ENCODE measurements around the gene SARDH.

SARDH gene, protein sequence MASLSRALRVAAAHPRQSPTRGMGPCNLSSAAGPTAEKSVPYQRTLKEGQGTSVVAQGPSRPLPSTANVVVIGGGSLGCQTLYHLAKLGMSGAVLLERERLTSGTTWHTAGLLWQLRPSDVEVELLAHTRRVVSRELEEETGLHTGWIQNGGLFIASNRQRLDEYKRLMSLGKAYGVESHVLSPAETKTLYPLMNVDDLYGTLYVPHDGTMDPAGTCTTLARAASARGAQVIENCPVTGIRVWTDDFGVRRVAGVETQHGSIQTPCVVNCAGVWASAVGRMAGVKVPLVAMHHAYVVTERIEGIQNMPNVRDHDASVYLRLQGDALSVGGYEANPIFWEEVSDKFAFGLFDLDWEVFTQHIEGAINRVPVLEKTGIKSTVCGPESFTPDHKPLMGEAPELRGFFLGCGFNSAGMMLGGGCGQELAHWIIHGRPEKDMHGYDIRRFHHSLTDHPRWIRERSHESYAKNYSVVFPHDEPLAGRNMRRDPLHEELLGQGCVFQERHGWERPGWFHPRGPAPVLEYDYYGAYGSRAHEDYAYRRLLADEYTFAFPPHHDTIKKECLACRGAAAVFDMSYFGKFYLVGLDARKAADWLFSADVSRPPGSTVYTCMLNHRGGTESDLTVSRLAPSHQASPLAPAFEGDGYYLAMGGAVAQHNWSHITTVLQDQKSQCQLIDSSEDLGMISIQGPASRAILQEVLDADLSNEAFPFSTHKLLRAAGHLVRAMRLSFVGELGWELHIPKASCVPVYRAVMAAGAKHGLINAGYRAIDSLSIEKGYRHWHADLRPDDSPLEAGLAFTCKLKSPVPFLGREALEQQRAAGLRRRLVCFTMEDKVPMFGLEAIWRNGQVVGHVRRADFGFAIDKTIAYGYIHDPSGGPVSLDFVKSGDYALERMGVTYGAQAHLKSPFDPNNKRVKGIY

DNA sequence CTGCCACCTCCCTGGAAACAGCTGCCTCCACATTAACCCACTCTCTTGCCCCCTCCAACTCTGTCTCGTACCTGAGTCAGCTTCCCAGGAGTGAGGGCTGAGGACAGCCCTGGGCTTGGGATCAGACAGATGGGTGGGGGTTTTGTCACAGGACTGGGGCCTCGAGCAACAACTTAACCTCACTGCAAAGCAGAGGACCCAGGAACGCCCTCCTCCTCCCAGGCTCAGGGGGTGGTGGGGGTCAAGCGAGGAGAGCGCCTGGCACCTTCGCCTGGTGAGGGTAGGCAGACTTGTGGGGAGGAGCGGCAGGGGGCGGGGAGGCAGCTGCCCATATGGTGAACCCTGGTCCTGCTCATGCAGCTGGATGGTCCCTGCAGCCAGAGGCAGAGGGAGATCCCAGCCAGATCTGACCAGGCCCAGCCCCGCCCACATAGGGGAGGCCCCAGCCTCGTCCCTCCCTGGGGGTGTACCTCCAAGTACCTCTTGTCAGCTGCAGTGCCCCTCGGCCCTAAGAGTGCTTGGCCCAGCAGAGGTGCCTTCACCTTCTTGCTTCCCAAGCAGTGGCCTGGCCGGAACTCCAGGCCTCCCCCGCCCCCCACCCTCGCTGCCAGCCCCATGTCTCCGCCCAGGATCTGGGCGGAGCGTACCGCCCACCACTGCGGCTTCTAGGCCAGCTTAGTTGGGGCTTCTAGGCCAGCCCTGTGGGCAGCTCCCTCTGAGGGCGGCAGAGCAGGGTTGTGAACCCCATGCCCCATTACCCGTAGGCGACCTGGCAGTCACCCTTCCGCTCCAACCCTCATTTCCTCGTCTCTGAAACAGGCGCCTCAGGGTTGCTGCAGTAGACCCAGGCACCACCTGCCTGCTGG lies at the start of gene SARDH:
Gene SARDH, minus strand, starts transcription at position 579 of the 866 bp plus-strand sequence. CDS start 4,179 bp downstream, outside the sequence.
- DNase-seq = no peak
- in situ Hi-C loops (cut with HindIII; ENCODE audit: low pct_ligation_motif_present, low pct_unique_long_range_greater_than_20kb, low sequenced_read_pairs) = no loop called here

DNA sequence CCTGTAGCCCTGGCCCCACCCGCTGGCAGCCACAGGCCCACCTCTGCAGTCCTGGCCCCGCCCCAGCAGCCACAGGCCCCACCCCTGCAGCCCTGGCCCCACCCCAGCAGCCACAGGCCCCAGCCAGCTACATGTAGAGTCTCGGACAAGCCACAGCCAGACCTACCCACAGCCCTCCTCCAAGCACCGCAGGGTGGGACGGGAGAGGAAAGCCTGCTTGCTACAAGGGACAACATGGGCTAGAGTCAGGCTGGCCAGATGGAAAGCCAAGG lies 49.5 kb upstream of the SARDH start:
- DNase-seq = peak; percentile 2
- in situ Hi-C loops (cut with HindIII; ENCODE audit: low pct_ligation_motif_present, low pct_unique_long_range_greater_than_20kb, low sequenced_read_pairs) = loop anchor here (25.0 kb wide), 1 partner anchor 200 kb away; the partner anchor contains the start of gene VAV2

DNA sequence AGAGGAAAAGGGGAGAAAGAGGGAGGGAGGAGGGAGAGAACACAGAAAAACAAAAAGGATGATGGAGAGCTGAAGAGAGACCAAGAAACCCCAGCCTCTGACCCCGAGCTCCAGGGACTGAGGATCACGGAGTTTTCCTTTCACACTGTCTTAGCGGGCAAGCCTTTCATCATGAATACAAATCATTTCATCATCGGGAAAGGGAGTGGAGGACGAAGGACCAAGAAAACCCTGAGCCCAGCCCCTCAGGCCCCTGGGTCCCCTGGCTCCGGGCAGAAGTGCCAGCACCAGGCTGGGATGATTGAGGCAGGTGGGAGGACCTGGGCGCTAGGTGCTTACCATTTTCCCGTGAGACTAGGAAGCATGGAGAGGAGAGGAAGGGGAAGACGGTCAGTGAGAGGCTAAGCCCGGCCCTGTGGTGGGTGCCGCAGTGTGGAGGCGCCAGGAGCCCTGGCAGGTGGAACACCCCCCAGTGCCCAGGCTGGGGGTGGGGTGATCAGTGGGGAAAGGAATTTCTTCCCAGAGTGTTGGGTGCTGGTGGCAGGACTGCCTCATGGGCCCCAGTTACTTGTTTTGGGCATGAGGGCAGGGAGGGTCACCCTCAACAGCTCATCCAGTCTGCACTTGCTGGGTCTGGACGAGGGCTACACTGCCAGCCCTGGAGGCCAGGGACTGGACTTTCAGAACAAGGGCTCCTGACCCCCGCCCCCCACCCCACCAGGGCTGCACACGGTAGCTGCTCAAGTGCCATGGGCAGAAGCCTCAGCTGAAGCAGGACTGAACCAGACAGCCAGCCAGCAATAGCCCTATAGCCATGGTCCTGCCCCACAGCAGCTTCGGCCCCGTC lies 49.0 kb upstream of the SARDH start:
- in situ Hi-C loops (cut with HindIII; ENCODE audit: low pct_ligation_motif_present, low pct_unique_long_range_greater_than_20kb, low sequenced_read_pairs) = loop anchor here (25.0 kb wide), 1 partner anchor 200 kb away; the partner anchor contains the start of gene VAV2
- DNase-seq = no peak

DNA sequence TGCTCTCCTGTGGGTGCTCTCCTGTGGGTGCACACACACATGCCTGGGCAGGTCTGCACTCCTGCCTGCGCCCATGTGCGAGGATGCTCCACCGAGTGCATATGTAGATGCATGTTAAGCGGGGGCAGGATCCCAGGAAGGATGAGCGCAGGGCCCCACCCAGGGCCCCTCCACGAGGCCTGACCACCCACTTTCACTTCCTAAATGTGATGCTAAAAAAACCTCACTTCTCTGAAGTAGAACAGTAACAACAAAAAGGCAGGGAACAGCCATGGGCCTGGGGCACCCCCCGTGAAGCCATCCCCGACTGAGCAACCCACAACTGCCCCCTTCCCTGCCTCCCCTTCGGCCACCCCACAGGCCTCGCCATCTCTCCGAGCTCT lies 48.2 kb upstream of the SARDH start:
- no peak for DNase-seq
- in situ Hi-C loops (cut with HindIII; ENCODE audit: low pct_ligation_motif_present, low pct_unique_long_range_greater_than_20kb, low sequenced_read_pairs) = loop anchor here (25.0 kb wide), 1 partner anchor 201 kb away; the partner anchor contains the start of gene VAV2

DNA sequence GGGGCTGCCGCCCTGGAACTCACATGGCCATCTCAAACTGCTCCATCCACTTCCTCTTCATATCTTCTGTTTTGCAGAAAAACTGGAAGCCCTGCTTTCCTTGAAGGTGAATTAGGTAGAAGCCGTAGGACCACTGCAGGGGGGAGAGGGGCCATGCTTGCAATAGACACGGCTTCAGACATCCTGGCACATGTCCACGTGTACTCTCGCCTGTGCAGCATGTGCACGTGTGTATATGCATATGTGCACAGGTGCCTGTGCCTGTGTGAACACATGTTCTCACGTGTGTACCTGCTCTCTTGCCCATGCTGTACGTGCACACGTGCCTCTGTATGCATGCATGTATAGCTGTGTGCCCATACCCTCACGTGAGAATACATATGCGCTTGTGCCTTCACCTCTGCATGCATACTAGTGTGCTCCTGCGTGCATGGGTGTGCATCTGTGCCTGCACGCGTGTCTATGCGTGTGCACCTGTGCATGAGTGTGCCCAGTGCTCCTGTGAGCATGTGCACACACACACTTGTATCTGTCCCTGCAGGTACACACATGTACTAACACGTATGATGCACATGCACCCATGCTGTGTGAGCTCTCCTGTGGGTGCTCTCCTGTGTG lies 47.7 kb upstream of the SARDH start:
- in situ Hi-C loops (cut with HindIII; ENCODE audit: low pct_ligation_motif_present, low pct_unique_long_range_greater_than_20kb, low sequenced_read_pairs) = loop anchor here (25.0 kb wide), 1 partner anchor 201 kb away; the partner anchor contains the start of gene VAV2

DNA sequence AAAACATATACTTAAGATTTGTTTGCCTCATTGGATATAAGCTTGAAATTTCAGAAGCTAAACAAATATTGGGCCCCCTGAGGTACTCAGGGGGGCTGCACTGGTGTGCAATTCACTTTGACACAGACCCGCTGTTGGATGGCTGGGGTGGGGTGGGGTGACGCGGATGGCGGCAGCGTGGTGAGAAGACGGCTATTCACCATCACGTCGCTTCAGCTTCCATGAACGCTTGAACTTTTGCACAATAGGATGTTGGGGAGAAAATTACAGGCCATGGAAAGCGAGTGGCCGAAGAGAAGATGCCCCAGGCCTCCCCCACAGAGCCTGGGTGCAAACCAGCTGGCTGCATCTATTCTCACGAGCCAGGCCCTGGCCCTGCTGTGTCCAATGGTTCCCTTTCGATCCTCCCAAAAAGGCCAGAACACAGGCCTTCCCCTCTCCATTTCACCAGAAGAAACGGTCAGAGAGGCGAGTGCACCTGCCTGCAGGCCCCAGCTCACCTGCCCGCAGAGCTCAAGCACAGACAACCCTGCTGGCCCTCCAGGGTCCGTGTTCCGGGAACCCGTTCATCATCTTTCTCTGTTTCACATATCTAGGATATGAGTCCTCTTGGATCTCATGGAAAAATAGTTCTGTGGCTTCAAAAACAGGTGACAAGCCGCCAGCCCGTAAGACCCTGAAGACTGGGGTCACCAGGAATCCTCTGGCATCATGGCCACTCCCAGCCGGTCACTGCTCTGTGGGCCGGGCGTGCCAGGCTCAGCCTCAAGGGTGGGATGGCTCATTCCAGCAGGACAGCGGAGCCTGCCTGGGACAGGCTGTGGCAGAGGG lies 46.8 kb upstream of the SARDH start:
- in situ Hi-C loops (cut with HindIII; ENCODE audit: low pct_ligation_motif_present, low pct_unique_long_range_greater_than_20kb, low sequenced_read_pairs) = loop anchor here (25.0 kb wide), 1 partner anchor 202 kb away; the partner anchor contains the start of gene VAV2
- DNase-seq = no peak

More for the DNA sequence above, 47.7 kb upstream of the SARDH start:
- DNase-seq = no peak

DNA sequence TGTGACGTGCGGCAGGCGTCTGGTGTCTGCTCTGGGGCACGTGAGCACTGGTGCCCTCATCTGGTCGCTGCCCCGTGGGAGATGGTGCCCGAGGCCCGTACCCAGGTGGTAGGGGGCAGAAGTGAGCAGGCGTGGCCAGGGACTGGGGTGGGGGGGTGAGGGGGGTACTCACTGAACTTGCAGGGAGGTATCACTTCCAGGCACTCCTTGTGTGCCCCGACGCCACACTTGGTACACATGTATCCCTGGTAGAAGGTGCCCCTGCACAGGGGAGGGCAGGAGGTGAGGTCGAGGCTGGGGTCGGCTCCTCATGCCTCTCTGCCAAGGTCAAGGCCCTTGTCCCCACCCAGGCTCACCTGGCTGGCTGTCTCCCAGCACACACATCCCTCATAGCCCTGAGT lies 45.2 kb upstream of the SARDH start:
- in situ Hi-C loops (cut with HindIII; ENCODE audit: low pct_ligation_motif_present, low pct_unique_long_range_greater_than_20kb, low sequenced_read_pairs) = loop anchor here (25.0 kb wide), 1 partner anchor 204 kb away; the partner anchor contains the start of gene VAV2
- DNase-seq = no peak

DNA sequence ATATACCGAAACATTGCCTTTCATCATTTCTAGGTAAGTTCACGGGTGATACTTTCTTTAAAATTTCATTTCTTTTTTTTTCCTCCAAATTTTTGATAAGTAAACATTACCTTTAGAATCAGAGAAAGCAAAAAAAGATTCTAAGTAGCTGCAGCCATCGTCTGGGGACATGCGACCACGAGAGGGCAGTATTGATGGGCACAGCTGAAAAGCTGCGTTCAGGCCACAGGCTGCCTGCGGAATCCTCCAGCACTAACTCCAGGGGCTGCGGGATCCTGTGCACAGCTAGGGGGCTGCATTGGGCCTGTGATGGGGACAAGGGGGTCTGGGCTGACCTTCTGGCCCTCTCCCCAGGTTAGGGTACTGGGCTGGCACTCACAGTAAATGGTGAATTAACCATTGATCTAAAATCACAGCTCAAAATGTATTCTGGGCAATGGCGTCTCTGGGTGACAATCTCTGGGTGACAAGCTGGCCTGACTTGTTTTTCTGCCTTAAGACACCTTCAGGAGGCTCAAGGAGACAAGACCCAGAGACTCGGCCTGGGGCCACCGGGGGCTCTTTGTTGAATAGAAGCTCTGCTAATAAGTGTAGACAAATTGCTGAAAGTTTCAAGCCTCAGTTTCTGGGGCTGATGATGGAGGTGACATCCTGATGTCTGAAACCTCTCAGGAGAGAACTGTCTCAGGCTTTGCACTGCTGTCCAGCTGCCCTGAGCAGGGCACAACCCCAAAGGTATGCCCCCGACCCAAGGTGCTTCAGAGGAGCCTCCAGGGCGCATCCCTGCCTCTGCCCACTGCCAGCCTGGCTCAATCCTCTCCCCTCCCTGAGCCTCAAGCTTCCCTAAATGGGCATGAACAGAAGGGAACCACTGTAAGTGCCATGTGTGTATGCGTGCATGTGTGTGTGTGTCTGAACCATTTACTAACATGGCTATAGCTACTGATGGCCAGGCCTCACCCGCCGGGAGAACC lies 44.3 kb upstream of the SARDH start:
- peak; percentile 51 for DNase-seq
- in situ Hi-C loops (cut with HindIII; ENCODE audit: low pct_ligation_motif_present, low pct_unique_long_range_greater_than_20kb, low sequenced_read_pairs) = loop anchor here (25.0 kb wide), 1 partner anchor 205 kb away; the partner anchor contains the start of gene VAV2

DNA sequence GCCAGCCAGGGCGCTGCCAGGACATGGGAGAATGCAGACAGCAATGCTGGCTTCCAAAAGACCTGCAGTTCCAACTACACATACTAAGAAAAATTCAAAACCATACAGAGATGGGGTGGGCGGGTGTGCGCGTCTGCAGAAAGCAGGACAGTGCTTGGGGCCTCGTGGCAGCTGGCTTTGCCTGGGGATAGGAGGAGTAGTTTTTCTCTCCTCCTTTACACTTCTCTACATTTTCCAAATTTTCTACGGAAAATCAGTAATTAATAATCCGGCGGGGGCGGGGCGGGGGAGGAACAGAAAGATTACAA lies 43.6 kb upstream of the SARDH start:
- in situ Hi-C loops (cut with HindIII; ENCODE audit: low pct_ligation_motif_present, low pct_unique_long_range_greater_than_20kb, low sequenced_read_pairs) = loop anchor here (25.0 kb wide), 1 partner anchor 206 kb away; the partner anchor contains the start of gene VAV2
- no peak for DNase-seq

DNA sequence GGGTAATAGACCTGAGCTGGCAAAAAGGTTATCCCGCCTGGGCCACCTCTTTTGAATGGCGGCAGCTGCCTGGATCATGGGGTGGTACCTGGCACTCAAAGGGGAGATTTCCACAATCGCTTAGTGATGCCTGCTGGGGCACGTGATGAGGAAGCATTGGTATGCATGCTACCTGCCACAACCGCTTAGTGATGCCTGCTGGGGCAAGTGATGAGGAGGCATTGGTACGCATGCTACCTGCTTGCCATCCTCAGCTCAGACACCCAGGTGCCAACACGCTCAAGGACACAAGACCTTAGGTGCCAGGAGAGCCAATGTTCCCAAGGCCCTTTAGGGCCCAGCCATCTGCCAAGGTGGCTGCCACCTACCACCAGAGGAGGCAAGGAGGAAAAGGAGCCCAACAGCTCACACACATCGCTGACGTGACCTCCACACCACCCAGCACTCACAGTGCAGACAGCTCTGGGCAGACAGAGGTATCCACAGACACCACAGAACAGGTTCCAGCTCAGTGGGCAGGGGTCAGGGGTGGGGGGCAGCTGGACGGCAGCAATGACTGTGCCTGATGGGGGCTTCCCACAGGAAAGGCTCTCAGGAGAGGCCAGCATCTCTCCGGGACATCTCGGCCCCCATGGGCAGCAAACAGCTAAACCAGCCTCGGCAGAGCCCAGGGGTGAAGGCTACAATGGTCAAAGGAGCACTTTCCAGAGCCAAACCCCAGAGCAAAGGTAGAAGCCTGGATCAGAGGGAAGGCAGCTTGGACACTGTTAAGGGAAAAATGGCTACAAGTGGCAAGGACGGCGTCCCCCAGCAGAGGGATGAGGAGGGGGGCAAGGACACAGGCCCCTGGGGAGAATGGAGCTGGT lies 43.0 kb upstream of the SARDH start:
- no peak for DNase-seq
- in situ Hi-C loops (cut with HindIII; ENCODE audit: low pct_ligation_motif_present, low pct_unique_long_range_greater_than_20kb, low sequenced_read_pairs) = loop anchor here (25.0 kb wide), 1 partner anchor 206 kb away; the partner anchor contains the start of gene VAV2

DNA sequence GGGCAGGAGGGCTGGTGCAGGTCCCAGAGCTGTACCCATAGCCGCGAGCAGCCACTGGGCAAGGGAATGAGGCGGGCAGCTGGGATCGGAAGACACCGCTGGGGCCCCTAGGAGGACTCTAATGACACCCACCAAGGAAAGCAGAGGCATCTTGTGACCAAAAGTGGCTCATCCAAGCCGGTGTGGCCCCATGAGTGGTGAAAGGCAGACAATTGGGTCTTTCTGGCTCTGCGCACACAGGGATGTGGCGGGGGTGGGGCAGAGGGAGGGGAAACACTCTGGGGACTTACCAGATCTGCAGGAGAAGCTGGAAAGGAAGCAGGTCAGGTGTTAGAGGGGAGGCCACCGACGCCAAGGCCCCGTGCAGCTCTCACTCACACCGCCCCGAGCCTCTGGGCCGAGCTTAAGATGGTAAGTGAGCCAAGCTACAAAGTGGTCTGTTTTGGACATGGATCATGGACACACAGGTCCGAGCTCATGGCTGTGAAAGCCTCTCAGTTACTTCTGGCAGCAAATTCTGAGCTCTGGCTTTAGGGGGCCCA lies 42.3 kb upstream of the SARDH start:
- in situ Hi-C loops (cut with HindIII; ENCODE audit: low pct_ligation_motif_present, low pct_unique_long_range_greater_than_20kb, low sequenced_read_pairs) = loop anchor here (25.0 kb wide), 1 partner anchor 207 kb away; the partner anchor contains the start of gene VAV2
- DNase-seq = no peak

DNA sequence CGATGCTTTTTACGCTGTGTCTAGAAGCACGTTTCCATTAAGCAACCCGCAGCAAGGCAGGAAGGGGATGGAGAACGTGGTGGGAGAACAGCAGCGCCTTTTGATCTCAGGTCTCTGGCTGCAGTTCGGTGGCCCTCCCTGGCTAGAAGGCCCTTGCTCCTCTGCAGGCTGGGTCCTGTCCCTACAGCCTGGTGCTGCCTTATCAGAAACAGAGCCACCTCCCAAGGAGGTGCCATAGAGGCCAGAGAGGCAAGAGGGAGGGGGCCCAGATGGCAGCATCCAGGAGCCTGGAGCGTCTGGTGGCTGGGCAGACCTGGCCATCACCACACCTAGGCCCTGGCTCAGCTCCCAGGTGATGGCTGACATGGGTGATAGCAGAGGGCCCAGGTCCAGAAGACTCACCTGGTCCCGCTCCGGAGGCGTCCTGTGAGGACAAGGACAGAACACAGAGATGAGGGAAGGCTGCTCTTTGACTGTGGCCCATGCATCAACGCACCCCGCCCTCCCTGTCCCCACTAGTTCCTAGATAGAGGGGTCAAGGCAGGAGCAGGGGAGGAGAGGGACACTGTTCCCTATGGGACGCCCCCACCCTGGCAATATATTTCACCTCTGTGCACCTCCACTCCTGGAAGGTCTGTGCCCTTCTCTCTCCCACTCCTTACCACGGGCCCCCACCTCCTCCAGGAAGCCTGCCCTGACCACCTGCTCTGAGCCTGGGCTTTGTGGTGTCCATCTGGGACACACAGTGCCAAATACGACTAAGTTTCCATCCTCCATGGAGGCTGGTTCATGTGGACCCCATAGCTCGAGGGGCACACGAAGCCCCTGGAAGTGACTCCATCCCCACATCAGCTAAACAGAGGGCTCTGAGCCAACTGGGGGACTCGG lies 41.6 kb upstream of the SARDH start:
- in situ Hi-C loops (cut with HindIII; ENCODE audit: low pct_ligation_motif_present, low pct_unique_long_range_greater_than_20kb, low sequenced_read_pairs) = loop anchor here (25.0 kb wide), 1 partner anchor 208 kb away; the partner anchor contains the start of gene VAV2
- no peak for DNase-seq

DNA sequence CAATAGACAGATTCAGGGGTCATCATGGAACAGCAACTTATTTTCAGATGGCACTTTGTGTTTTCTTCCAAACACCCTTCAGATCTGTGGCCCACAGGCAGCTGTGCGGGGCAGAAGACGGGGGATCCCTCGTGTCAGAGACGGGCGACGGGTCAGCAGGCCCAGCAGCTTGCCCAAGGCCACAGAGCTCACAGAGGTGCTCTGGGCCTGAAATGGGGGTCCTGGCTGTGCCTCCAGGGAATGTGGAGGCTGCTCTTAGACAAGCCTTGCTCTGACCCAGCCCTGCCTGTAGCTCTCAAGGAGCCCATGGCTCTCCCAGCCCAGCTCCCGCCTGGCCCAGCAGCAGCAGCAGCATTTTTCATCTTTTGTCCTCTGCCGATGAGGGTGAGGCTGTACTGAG lies 40.9 kb upstream of the SARDH start:
- in situ Hi-C loops (cut with HindIII; ENCODE audit: low pct_ligation_motif_present, low pct_unique_long_range_greater_than_20kb, low sequenced_read_pairs) = loop anchor here (25.0 kb wide), 1 partner anchor 208 kb away; the partner anchor contains the start of gene VAV2
- no peak for DNase-seq

All from ACHN (cell line).